C4-2B (cell line): ENCODE results near the gene LTBP1.
A peak's percentile ranks its signal among the peaks of the same experiment; 100 is the strongest.
"Not testable (repeated sequence)": the region's sequence is repeated elsewhere in the genome, so short reads cannot be mapped to it uniquely, and the experiment has no call there.

Experiments
- H3K27ac ChIP-seq: fragments of 450-650 bp; 2 replicates; pipeline ENCODE4 v1.5.1; 2017
- CTCF ChIP-seq: fragments of 450-650 bp; conservative IDR thresholded peaks from 2 replicates; pipeline ENCODE4 v1.5.1; 2017; ENCODE audit warnings: mild to moderate bottlenecking
- ZFX ChIP-seq: fragments of 450-650 bp; IDR thresholded peaks from 2 replicates; pipeline ENCODE4 v1.6.1; 2017

The LTBP1 gene

DNA sequence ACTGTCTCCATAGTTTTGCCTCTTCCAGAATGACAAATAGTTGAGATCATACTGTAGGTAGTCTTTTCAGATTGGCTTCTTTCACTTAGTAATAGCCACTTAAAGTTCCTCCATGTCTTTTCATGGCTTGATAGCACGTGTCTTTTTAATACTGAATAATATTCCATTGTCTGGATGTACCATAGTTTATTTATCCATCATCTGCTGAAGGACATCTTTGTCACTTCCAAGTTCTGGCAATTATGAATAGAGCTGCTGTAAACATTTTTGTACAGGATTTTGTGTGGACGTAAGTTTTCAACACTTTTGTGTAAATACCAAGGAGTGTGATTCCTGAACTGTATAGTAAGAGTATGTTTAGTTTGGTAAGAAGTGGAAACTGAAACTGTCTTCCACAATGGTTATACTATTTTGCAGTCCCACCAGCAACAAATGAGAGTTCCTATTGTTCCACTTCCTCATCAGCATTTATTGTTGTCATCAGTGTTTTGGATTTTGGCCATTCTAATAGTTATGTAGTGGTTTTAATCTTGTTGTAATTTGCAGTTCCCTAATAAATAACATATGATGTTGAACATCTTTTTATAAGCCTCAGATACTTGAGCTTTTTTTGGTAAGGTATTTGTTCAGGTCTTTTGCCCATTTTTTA is 18.9 kb downstream of the LTBP1 start:
- TF ChIP-seq CTCF, result no peak
- H3K27ac ChIP-seq, result no peak overlapping the region

- no peak for TF ChIP-seq CTCF
- no peak for TF ChIP-seq ZFX
- no peak overlapping the region for H3K27ac ChIP-seq
Measured at GRCh38 chr2:32969444-32970162, 22.9 kb downstream of the LTBP1 start.

DNA sequence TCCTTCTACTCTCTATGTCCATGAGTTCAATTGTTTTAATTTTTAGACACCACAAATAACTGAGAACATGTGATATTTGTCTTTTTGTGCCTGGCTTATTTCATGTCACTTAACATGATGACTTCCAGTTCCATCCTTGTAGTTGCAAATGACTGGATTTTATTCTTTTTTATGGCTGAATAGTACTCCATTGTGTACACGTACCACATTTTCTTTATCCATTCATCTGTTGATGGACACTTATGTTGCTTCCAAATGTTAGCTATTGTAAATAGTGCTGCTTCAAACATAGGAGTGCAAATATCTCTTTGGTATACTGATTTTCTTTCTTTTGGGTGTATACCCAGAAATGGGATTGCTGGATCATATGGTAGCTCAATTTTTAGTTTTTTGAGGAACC is 27.0 kb downstream of the LTBP1 start:
- H3K27ac ChIP-seq, result not testable (repeated sequence)

DNA sequence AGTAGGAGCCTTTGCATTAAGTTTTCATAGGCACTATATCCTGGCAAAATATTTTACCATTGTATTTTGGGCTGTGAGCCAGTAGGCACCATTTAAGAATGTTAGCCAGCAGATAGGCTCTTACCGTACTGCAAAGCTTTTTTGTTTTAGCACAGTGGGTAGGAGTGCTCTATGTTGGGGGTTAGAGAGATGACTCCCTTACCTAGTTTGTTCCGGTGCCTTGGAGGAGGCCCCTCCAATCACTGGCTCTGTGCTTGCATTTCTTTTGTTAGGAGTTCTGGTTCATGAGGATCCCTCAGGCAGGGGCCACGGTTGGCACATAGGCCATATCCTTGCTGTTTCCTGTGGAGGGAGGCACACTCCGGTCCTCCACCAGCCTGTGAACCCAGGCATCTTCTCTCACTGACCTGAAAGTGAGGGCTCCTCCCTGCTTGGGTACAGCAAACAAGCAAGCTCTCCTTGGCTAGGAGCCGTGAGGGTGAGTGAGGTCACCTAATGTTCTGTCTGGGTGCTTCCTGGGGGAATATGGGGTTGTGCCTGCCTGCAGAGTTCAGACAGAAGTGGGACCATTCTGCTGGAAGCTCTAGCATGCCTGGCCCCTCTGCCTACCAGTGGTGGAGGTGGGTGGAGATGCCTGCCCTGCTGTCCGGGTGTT is 29.8 kb downstream of the LTBP1 start:
- H3K27ac ChIP-seq, result 0 out of 2 replicates have a peak overlapping the region, but pooled peaks have one; percentile 13
- TF ChIP-seq CTCF, result no peak
- no peak for TF ChIP-seq ZFX

DNA sequence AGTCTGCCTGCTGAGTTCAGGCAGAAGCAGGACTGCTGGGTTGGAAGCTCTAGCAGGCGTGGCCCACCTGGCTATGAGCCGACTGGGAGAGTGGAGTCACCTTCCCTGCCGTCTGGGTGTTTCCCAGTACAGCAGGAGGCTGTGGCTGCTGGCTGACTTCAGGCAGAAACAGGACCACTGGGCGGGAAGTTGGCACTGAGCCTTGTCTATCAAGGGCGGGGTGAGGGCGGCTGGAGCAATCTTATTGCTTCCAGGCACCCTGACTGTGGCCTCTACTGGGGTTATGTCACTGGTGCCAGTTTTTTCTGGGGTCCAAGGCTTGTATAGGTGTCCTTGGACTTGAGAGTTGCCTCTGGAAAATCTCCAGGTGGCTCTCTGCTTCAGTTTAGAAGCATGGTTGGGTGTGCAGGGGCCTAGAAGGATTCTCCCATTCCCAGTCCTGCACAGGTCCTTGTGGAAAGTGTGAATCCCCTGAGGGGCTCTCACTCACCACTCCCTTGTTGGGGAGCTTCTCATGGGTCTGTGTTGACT is 30.5 kb downstream of the LTBP1 start:
- TF ChIP-seq CTCF (no peak), ZFX (no peak)
- H3K27ac ChIP-seq, result 0 out of 2 replicates have a peak overlapping the region, but pooled peaks have one; percentile 13

GRCh38 chr2:32981612-32982011 is 34.9 kb downstream of the LTBP1 start:
- no peak for TF ChIP-seq CTCF
- H3K27ac ChIP-seq, result no peak overlapping the region

- H3K27ac ChIP-seq, result not testable (repeated sequence)
Measured at GRCh38 chr2:32983193-32983924, 36.6 kb downstream of the LTBP1 start.

DNA sequence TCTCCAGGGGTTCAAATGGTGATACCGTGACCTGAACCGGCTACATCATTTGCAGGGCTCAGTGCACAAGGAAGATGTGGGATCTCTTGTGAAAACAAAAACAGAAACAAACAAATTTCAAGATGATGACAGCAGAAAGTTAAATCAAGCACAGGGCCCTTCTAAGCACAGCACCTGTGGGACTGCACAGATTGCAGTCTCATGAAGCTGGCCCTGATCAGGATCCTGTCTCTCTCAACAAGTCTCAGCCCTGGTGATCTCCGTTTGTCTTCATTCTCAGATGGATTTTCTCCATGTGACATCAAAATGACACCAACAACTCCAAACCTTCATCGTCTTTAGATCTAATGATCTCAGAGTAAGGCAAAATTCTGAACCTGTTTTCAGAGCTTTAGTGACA is 39.7 kb downstream of the LTBP1 start:
- H3K27ac ChIP-seq, result no peak overlapping the region
- no peak for TF ChIP-seq ZFX
- no peak for TF ChIP-seq CTCF
